Natural killer cell (primary cell): ENCODE results near the gene CASTOR2. TPM values are rescaled to one million over a fixed set of nuclear protein-coding genes. Genes with fewer than 3 reads are reported as not detected.

Source experiments
- ATAC-seq, 3 donors: fragments of 150-1000 bp in 2 of 3; fragments of 200-7000 bp in 1 of 3; cut with Tn5 transposase; 1 replicate in 1 of 3; 2 replicates in 2 of 3; pipeline ENCODE4 v1.10.0; 2021; ENCODE audit warnings: mild to moderate bottlenecking in 2 of 3, moderate library complexity in 2 of 3
- DNase-seq, 2 donors: peaks; one replicate each; pipeline versions ENCODE4 v3.0.0 to v3.0.0-alpha.2; 2013 to 2021; ENCODE audit warnings: mixed read lengths in 1 of 2
- H3K27ac ChIP-seq: one replicate; pipeline ENCODE4 v1.5.1; 2013; ENCODE audit warnings: mild to moderate bottlenecking, low read length
- H3K27me3 ChIP-seq: one replicate; pipeline ENCODE4 v1.6.1; 2013; ENCODE audit warnings: low read length; ENCODE audit not compliant: control insufficient read depth, insufficient read depth
- H3K36me3 ChIP-seq: one replicate; pipeline ENCODE4 v1.6.1; 2013; ENCODE audit warnings: low read length; ENCODE audit not compliant: control insufficient read depth, insufficient read depth
- H3K4me1 ChIP-seq: one replicate; pipeline ENCODE4 v1.6.1; 2013; ENCODE audit warnings: low read length; ENCODE audit not compliant: control insufficient read depth, insufficient read depth
- H3K4me3 ChIP-seq: one replicate; pipeline ENCODE4 v1.5.1; 2013; ENCODE audit warnings: low read length
- H3K9me3 ChIP-seq: one replicate; pipeline ENCODE4 v1.6.1; 2013; ENCODE audit warnings: low read length; ENCODE audit not compliant: control insufficient read depth, insufficient read depth
- H3K27ac Mint-ChIP-seq, 2 donors: one replicate each; pipeline ENCODE4 v1.8.0; 2022; ENCODE audit warnings: mild to moderate bottlenecking in 2 of 2, mixed read lengths in 2 of 2, moderate library complexity in 1 of 2
- H3K27me3 Mint-ChIP-seq, 2 donors: one replicate each; pipeline ENCODE4 v1.8.0; 2022; ENCODE audit warnings: low read depth in 2 of 2, mixed read lengths in 2 of 2
- H3K36me3 Mint-ChIP-seq: one replicate; pipeline ENCODE4 v1.8.0; 2022; ENCODE audit warnings: mixed read lengths
- H3K4me1 Mint-ChIP-seq, 2 donors: one replicate each; pipeline ENCODE4 v1.8.0; 2022; ENCODE audit warnings: mixed read lengths in 2 of 2
- H3K4me3 Mint-ChIP-seq: one replicate; pipeline ENCODE4 v1.8.0; 2022; ENCODE audit warnings: mild to moderate bottlenecking, moderate library complexity, mixed read lengths
- H3K9me3 Mint-ChIP-seq, 2 donors: one replicate each; pipeline ENCODE4 v1.8.0; 2022; ENCODE audit warnings: mixed read lengths in 2 of 2
- whole genome bisulfite sequencing: methylation state at CpG from one replicate; pipeline ENCODE4 v1.1.7; 2013; ENCODE audit warnings: missing lambda C conversion rate; ENCODE audit not compliant: insufficient coverage; 5-methylcytosine and 5-hydroxymethylcytosine counted together
- intact Hi-C: fragments of 100-400 bp; cut with micrococcal nuclease; formaldehyde crosslinking; loops from one replicate; pipeline ENCODE4 v1.14.2; 2022
- total RNA-seq, 4 donors: library from RNA; stranded (reverse); fragments of 120-200 nt in 1 of 4; gene quantifications; one replicate each; pipeline versions ENCODE4 v1.2.3 to v1.2.4, GENCODE V29; 2013 to 2022
- TF ChIP-seq, protein P1 (sequence below): fragments of 200-600 bp; IDR thresholded peaks from one replicate; pipeline ENCODE4 v1.8.0; 2022; ENCODE audit warnings: antibody characterized with exemption

The CASTOR2 gene
- total RNA-seq, 3 donors from 2014 or later (not counting 1 experiment from before 2014, with no cell fraction given) = 10.0 to 14.9 (median 10.8) TPM

DNA sequence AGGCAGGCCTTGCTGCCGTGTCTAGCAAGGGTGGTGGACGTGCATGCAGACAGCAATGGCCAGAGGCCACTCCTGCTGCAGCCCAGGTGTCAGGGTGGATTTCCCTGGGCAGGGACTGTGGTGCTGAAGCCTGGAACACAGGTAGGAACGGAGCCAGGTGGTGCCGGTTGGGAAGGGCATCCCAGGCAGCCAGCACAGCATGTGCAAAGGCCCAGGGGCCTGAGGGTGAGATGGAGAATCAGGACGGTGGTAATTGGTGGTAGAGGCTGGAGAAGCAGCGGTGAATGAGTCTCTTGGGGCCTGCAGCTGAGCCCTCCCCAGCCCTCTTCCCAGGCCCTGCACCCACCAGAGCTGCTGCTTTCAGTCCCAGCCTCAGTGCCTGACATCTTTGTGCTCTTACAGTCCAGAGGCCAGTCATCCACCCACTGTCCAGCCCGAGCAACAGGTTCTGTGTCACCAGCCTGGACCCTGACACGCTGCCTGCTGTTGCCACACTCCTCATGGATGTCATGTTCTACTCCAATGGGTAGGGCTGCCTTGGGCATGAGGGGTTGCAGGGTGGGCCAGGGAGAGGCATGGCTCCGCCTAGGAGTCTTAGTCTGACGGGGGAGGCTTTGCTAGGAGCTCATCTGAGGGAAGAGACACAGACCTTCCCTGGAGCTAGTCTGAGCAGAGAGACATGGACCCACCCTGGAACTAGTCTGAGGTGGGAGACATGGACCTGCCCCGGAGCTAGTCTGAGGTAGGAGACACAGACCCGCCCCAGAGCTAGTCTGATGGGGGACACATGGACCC lies 54.3 kb downstream of the CASTOR2 start:
- H3K27ac ChIP-seq = no peak overlapping the region
- no peak overlapping the region for H3K4me3 ChIP-seq
- H3K27me3 Mint-ChIP-seq = no peaks in the 10 kb centered on the region
- H3K36me3 Mint-ChIP-seq = no peaks in the 10 kb centered on the region
- no peaks in the 10 kb centered on the region for H3K9me3 Mint-ChIP-seq
- no peak overlapping the region for H3K27ac Mint-ChIP-seq
- DNase-seq (no peak), ATAC-seq (peak in 1 of 3 donors; percentile 19)
- 92% methylated on average over 12 of the region's 12 CpGs for WGBS
- no peaks in the 10 kb centered on the region for H3K36me3 ChIP-seq
- no peaks in the 10 kb centered on the region for H3K9me3 ChIP-seq
- no peaks in the 10 kb centered on the region for H3K27me3 ChIP-seq
- intact Hi-C loops = no loop called here
- no peaks in the 10 kb centered on the region for H3K4me1 ChIP-seq
- H3K4me3 Mint-ChIP-seq = no peak overlapping the region
- H3K4me1 Mint-ChIP-seq = no peaks in the 10 kb centered on the region
- TF ChIP-seq, protein P1, sequence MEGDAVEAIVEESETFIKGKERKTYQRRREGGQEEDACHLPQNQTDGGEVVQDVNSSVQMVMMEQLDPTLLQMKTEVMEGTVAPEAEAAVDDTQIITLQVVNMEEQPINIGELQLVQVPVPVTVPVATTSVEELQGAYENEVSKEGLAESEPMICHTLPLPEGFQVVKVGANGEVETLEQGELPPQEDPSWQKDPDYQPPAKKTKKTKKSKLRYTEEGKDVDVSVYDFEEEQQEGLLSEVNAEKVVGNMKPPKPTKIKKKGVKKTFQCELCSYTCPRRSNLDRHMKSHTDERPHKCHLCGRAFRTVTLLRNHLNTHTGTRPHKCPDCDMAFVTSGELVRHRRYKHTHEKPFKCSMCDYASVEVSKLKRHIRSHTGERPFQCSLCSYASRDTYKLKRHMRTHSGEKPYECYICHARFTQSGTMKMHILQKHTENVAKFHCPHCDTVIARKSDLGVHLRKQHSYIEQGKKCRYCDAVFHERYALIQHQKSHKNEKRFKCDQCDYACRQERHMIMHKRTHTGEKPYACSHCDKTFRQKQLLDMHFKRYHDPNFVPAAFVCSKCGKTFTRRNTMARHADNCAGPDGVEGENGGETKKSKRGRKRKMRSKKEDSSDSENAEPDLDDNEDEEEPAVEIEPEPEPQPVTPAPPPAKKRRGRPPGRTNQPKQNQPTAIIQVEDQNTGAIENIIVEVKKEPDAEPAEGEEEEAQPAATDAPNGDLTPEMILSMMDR = no peak

DNA sequence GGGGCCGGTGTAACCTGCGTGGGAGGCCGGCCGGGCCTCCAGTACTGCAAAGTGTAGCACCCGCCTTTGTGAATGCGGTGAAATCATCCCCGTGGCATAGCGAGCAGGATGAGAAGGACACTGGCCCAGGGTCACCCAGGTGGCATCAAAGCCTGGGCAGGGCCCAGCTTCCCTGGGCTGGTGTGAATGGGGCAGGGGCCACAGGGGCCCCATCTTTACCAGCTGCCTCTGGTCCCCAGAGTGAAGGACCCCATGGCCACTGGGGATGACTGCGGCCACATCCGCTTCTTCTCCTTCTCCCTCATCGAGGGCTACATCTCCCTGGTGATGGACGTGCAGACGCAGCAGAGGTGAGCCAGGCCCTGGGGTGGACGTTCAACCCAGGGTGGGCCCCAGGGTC lies 55.3 kb downstream of the CASTOR2 start:
- Histone ChIP-seq H3K4me1 (no peaks in the 10 kb centered on the region), H3K27ac (no peak overlapping the region), H3K36me3 (no peaks in the 10 kb centered on the region), H3K4me3 (no peak overlapping the region), H3K27me3 (no peaks in the 10 kb centered on the region), H3K9me3 (no peaks in the 10 kb centered on the region)
- TF ChIP-seq, protein P1 = no peak
- H3K4me3 Mint-ChIP-seq = no peak overlapping the region
- intact Hi-C loops = no loop called here
- DNase-seq (no peak), ATAC-seq (no peak)
- no peaks in the 10 kb centered on the region for H3K4me1 Mint-ChIP-seq
- no peaks in the 10 kb centered on the region for H3K9me3 Mint-ChIP-seq
- no peaks in the 10 kb centered on the region for H3K27me3 Mint-ChIP-seq
- no peaks in the 10 kb centered on the region for H3K36me3 Mint-ChIP-seq
- H3K27ac Mint-ChIP-seq = no peak overlapping the region
- 95% methylated on average over 14 of the region's 14 CpGs for WGBS

DNA sequence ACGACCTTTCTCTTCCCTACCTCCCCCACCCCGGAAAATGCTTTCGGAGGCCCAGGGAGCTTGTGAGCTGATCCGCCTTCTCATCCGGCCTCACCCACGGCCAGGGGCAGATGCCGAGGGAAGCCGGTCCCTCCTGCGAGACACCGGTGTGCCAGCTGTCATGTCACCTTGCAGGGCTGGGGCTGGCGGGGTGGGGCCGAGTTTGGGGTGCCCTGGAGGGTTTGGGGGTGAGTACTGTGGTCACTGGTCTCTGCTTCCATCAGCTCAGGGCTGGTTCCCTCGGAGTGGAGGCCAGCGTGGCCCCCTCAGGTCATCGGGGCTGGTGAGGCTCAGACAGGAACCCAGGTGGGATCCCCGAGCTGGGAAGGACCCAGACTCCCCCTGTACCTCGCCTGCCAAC lies 60.4 kb downstream of the CASTOR2 start:
- TF ChIP-seq, protein P1 = no peak
- no peaks in the 10 kb centered on the region for H3K9me3 Mint-ChIP-seq
- H3K27me3 Mint-ChIP-seq = no peaks in the 10 kb centered on the region
- DNase-seq = no peak
- H3K4me1 ChIP-seq = no peaks in the 10 kb centered on the region
- H3K9me3 ChIP-seq = no peaks in the 10 kb centered on the region
- no peaks in the 10 kb centered on the region for H3K36me3 ChIP-seq
- no peak overlapping the region for H3K4me3 Mint-ChIP-seq
- H3K27ac Mint-ChIP-seq = no peak overlapping the region
- no peak overlapping the region for H3K4me3 ChIP-seq
- H3K27me3 ChIP-seq = no peaks in the 10 kb centered on the region
- H3K4me1 Mint-ChIP-seq = no peaks in the 10 kb centered on the region
- H3K27ac ChIP-seq = no peak overlapping the region
- ATAC-seq = peak in 1 of 3 donors; percentile 12
- intact Hi-C loops = no loop called here
- no peaks in the 10 kb centered on the region for H3K36me3 Mint-ChIP-seq
- 93% methylated on average over 17 of the region's 17 CpGs for WGBS

DNA sequence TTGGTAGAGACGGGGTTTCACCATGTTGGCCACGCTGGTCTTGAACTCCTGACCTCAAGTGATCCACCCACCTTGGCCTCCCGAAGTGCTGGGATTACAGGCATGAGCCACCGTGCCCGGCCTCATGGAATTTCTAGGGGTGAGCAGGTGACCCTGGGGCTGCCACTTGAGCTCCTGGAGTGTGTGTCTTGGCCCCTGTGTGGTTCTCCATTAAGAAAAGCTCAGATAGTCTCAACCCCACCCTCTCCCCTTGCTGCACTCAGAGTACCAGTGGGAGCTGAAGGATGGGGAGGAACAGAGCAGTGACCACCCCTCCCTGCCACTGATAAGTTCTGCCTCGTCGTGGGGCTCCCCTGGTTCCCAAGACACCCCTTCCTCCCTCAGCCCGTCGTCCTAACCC lies 63.8 kb downstream of the CASTOR2 start:
- H3K36me3 ChIP-seq = no peaks in the 10 kb centered on the region
- Mint-ChIP-seq H3K4me3 (no peak overlapping the region), H3K36me3 (no peaks in the 10 kb centered on the region), H3K4me1 (no peaks in the 10 kb centered on the region), H3K27me3 (no peaks in the 10 kb centered on the region), H3K27ac (no peak overlapping the region), H3K9me3 (no peaks in the 10 kb centered on the region)
- H3K27me3 ChIP-seq = no peaks in the 10 kb centered on the region
- no peak overlapping the region for H3K4me3 ChIP-seq
- no peak for ATAC-seq
- no peaks in the 10 kb centered on the region for H3K9me3 ChIP-seq
- no peak for DNase-seq
- no peak overlapping the region for H3K27ac ChIP-seq
- TF ChIP-seq, protein P1 = no peak
- intact Hi-C loops = no loop called here
- no peaks in the 10 kb centered on the region for H3K4me1 ChIP-seq
- WGBS = 97% methylated on average over 9 of the region's 9 CpGs
